CD4-positive, CD25-positive, alpha-beta regulatory T cell (primary cell): Measurements from ENCODE around the gene CNTNAP2. TPM values are rescaled to one million over a fixed set of nuclear protein-coding genes. Genes with fewer than 3 reads are reported as not detected.

ENCODE experiments used
- ATAC-seq, 2 donors: fragments of 150-1000 bp; cut with Tn5 transposase; one replicate each; pipeline ENCODE4 v1.10.0; 2021; ENCODE audit warnings: low read depth in 2 of 2, moderate number of reproducible peaks in 2 of 2, moderate library complexity in 1 of 2
- DNase-seq, 3 donors: peaks; one replicate each; pipeline versions ENCODE4 v3.0.0 to v3.0.0-alpha.2; 2012 to 2022; ENCODE audit warnings: mixed read lengths in 1 of 3
- H3K27ac ChIP-seq: one replicate; pipeline ENCODE4 v1.7.0; 2013; ENCODE audit warnings: mild to moderate bottlenecking, low read length; ENCODE audit not compliant: insufficient read depth, poor library complexity, severe bottlenecking
- H3K27me3 ChIP-seq: one replicate; pipeline ENCODE4 v1.7.0; 2013; ENCODE audit warnings: low read length; ENCODE audit not compliant: control insufficient read depth, insufficient read depth
- H3K36me3 ChIP-seq: one replicate; pipeline ENCODE4 v1.7.0; 2013; ENCODE audit warnings: mild to moderate bottlenecking, low read length, moderate library complexity; ENCODE audit not compliant: control insufficient read depth, insufficient read depth
- H3K4me1 ChIP-seq: 2 replicates; pipeline ENCODE4 v1.7.0; 2013; ENCODE audit warnings: mild to moderate bottlenecking, low read length; ENCODE audit not compliant: insufficient read depth, control insufficient read depth, poor library complexity, severe bottlenecking
- H3K4me3 ChIP-seq: one replicate; pipeline ENCODE4 v1.7.0; 2013; ENCODE audit warnings: low read depth, mild to moderate bottlenecking, low read length, moderate library complexity
- H3K9me3 ChIP-seq, 2 experiments: 1 replicate in 1 of 2; 2 replicates in 1 of 2; pipeline ENCODE4 v1.7.0; 2013; ENCODE audit warnings: low read length in 2 of 2, mild to moderate bottlenecking in 1 of 2, moderate library complexity in 1 of 2; ENCODE audit not compliant: control insufficient read depth in 2 of 2
- H3K27ac Mint-ChIP-seq, 3 donors: one replicate each; pipeline ENCODE4 v1.8.0; 2020 to 2022; ENCODE audit warnings: mild to moderate bottlenecking in 3 of 3, mixed read lengths in 3 of 3, moderate library complexity in 2 of 3
- H3K27me3 Mint-ChIP-seq: one replicate; pipeline ENCODE4 v1.8.0; 2022; ENCODE audit warnings: mild to moderate bottlenecking, mixed read lengths
- H3K36me3 Mint-ChIP-seq: one replicate; pipeline ENCODE4 v1.8.0; 2020; ENCODE audit warnings: mixed read lengths
- H3K4me1 Mint-ChIP-seq, 4 donors: one replicate each; pipeline ENCODE4 v1.8.0; 2020 to 2022; ENCODE audit warnings: mixed read lengths in 4 of 4, mild to moderate bottlenecking in 1 of 4
- H3K4me3 Mint-ChIP-seq, 4 donors: one replicate each; pipeline ENCODE4 v1.8.0; 2020 to 2022; ENCODE audit warnings: mild to moderate bottlenecking in 4 of 4, mixed read lengths in 4 of 4, moderate library complexity in 3 of 4
- H3K9me3 Mint-ChIP-seq, 7 donors: one replicate each; pipeline ENCODE4 v1.8.0; 2020 to 2022; ENCODE audit warnings: mixed read lengths in 7 of 7, mild to moderate bottlenecking in 3 of 7, moderate library complexity in 2 of 7
- polyA plus RNA-seq, 4 donors: library from polyadenylated mRNA; unstranded; fragments of 300-500 nt; fragmentation: Illumina TruSeq; gene quantifications; one replicate each; pipeline ENCODE4 v1.2.3, GENCODE V29; 2021
- total RNA-seq: library from RNA; stranded (reverse); gene quantifications from one replicate; pipeline ENCODE4 v1.2.3, GENCODE V29; 2022

CNTNAP2 gene
- total and polyA plus RNA-seq, 5 donors from 2014 or later: 0.02 to 0.15 TPM; not detected in 3

- Histone ChIP-seq H3K4me1 (no peaks in the 10 kb centered on the region), H3K36me3 (no peaks in the 10 kb centered on the region), H3K9me3 (no peaks in the 10 kb centered on the region), H3K4me3 (no peak overlapping the region), H3K27me3 (no peaks in the 10 kb centered on the region), H3K27ac (no peak overlapping the region)
- DNase-seq: no peak
- H3K4me1 Mint-ChIP-seq: no peaks in the 10 kb centered on the region
- no peak for ATAC-seq
- no peak overlapping the region for H3K27ac Mint-ChIP-seq
- no peaks in the 10 kb centered on the region for H3K27me3 Mint-ChIP-seq
- peaks cover 2 to 19% (median 8%) of the 10 kb centered on the region in 7 donors for H3K9me3 Mint-ChIP-seq
- no peaks in the 10 kb centered on the region for H3K36me3 Mint-ChIP-seq
- no peak overlapping the region for H3K4me3 Mint-ChIP-seq
These were observed 1376.0 kb downstream of the CNTNAP2 start for GRCh38 chr7:147492606-147493005.

GRCh38 chr7:147496209-147496608, 1379.6 kb downstream of the CNTNAP2 start:
- Mint-ChIP-seq H3K27ac (no peak overlapping the region), H3K4me3 (no peak overlapping the region), H3K27me3 (no peaks in the 10 kb centered on the region), H3K36me3 (no peaks in the 10 kb centered on the region), H3K9me3 (peaks cover under 1 to 13% (median 3%) of the 10 kb centered on the region in 7 donors), H3K4me1 (no peaks in the 10 kb centered on the region)
- DNase-seq (no peak), ATAC-seq (no peak)
- H3K9me3 ChIP-seq: no peaks in the 10 kb centered on the region
- H3K36me3 ChIP-seq: no peaks in the 10 kb centered on the region
- no peak overlapping the region for H3K4me3 ChIP-seq
- H3K27me3 ChIP-seq: no peaks in the 10 kb centered on the region
- no peak overlapping the region for H3K27ac ChIP-seq
- no peaks in the 10 kb centered on the region for H3K4me1 ChIP-seq

- H3K36me3 Mint-ChIP-seq: no peaks in the 10 kb centered on the region
- Histone ChIP-seq H3K27ac (no peak overlapping the region), H3K27me3 (no peaks in the 10 kb centered on the region), H3K4me1 (no peaks in the 10 kb centered on the region), H3K9me3 (no peaks in the 10 kb centered on the region), H3K4me3 (no peak overlapping the region), H3K36me3 (no peaks in the 10 kb centered on the region)
- DNase-seq: no peak
- H3K27me3 Mint-ChIP-seq: no peaks in the 10 kb centered on the region
- ATAC-seq: no peak
- peaks cover 0 to 15% (median 3%) of the 10 kb centered on the region in 7 donors for H3K9me3 Mint-ChIP-seq
- no peak overlapping the region for H3K4me3 Mint-ChIP-seq
- no peak overlapping the region for H3K27ac Mint-ChIP-seq
- no peaks in the 10 kb centered on the region for H3K4me1 Mint-ChIP-seq
These were observed 1380.6 kb downstream of the CNTNAP2 start for GRCh38 chr7:147497246-147497645.

- H3K27me3 ChIP-seq: no peaks in the 10 kb centered on the region
- Mint-ChIP-seq H3K27me3 (no peaks in the 10 kb centered on the region), H3K4me3 (no peak overlapping the region), H3K27ac (no peak overlapping the region), H3K4me1 (no peaks in the 10 kb centered on the region), H3K36me3 (no peaks in the 10 kb centered on the region), H3K9me3 (peaks cover 0 to 15% (median 3%) of the 10 kb centered on the region in 7 donors)
- H3K4me3 ChIP-seq: no peak overlapping the region
- no peak for DNase-seq
- no peaks in the 10 kb centered on the region for H3K4me1 ChIP-seq
- no peak overlapping the region for H3K27ac ChIP-seq
- H3K9me3 ChIP-seq: no peaks in the 10 kb centered on the region
- ATAC-seq: no peak
- H3K36me3 ChIP-seq: no peaks in the 10 kb centered on the region
These were observed 1381.5 kb downstream of the CNTNAP2 start for GRCh38 chr7:147498081-147498480.

GRCh38 chr7:147509035-147509501, 1392.5 kb downstream of the CNTNAP2 start:
- peaks cover 0 to 5% of the 10 kb centered on the region in 2 experiments for H3K9me3 ChIP-seq
- ATAC-seq: no peak
- no peaks in the 10 kb centered on the region for H3K27me3 ChIP-seq
- H3K27me3 Mint-ChIP-seq: no peaks in the 10 kb centered on the region
- DNase-seq: no peak
- H3K36me3 Mint-ChIP-seq: no peaks in the 10 kb centered on the region
- H3K36me3 ChIP-seq: no peaks in the 10 kb centered on the region
- H3K4me3 ChIP-seq: no peak overlapping the region
- no peaks in the 10 kb centered on the region for H3K4me1 ChIP-seq
- no peaks in the 10 kb centered on the region for H3K4me1 Mint-ChIP-seq
- peak overlapping the region in 1 of 3 donors; percentile 21 for H3K27ac Mint-ChIP-seq
- no peak overlapping the region for H3K27ac ChIP-seq
- no peak overlapping the region for H3K4me3 Mint-ChIP-seq
- peaks cover 3 to 15% (median 9%) of the 10 kb centered on the region in 7 donors for H3K9me3 Mint-ChIP-seq

GRCh38 chr7:147509541-147510200, 1393.1 kb downstream of the CNTNAP2 start:
- peaks cover 3 to 15% (median 9%) of the 10 kb centered on the region in 7 donors for H3K9me3 Mint-ChIP-seq
- H3K4me1 Mint-ChIP-seq: no peaks in the 10 kb centered on the region
- Histone ChIP-seq H3K9me3 (peaks cover 0 to 5% of the 10 kb centered on the region in 2 experiments), H3K27me3 (no peaks in the 10 kb centered on the region), H3K36me3 (no peaks in the 10 kb centered on the region), H3K4me1 (no peaks in the 10 kb centered on the region), H3K4me3 (no peak overlapping the region), H3K27ac (no peak overlapping the region)
- no peak overlapping the region for H3K27ac Mint-ChIP-seq
- DNase-seq: no peak
- no peaks in the 10 kb centered on the region for H3K27me3 Mint-ChIP-seq
- no peaks in the 10 kb centered on the region for H3K36me3 Mint-ChIP-seq
- ATAC-seq: no peak
- H3K4me3 Mint-ChIP-seq: no peak overlapping the region

- H3K4me3 Mint-ChIP-seq: no peak overlapping the region
- H3K9me3 ChIP-seq: peaks cover 0 to 5% of the 10 kb centered on the region in 2 experiments
- H3K27ac Mint-ChIP-seq: no peak overlapping the region
- no peaks in the 10 kb centered on the region for H3K27me3 Mint-ChIP-seq
- no peaks in the 10 kb centered on the region for H3K4me1 Mint-ChIP-seq
- H3K4me3 ChIP-seq: no peak overlapping the region
- H3K27ac ChIP-seq: no peak overlapping the region
- H3K4me1 ChIP-seq: no peaks in the 10 kb centered on the region
- no peaks in the 10 kb centered on the region for H3K27me3 ChIP-seq
- no peak for ATAC-seq
- no peak for DNase-seq
- H3K36me3 ChIP-seq: no peaks in the 10 kb centered on the region
- H3K36me3 Mint-ChIP-seq: no peaks in the 10 kb centered on the region
- H3K9me3 Mint-ChIP-seq: peaks cover 3 to 15% (median 9%) of the 10 kb centered on the region in 7 donors
These were observed 1393.6 kb downstream of the CNTNAP2 start for GRCh38 chr7:147510201-147510542.

GRCh38 chr7:147510923-147511322, 1394.3 kb downstream of the CNTNAP2 start:
- Mint-ChIP-seq H3K36me3 (no peaks in the 10 kb centered on the region), H3K4me1 (no peaks in the 10 kb centered on the region), H3K27ac (no peak overlapping the region), H3K4me3 (no peak overlapping the region), H3K9me3 (peaks cover 3 to 15% (median 9%) of the 10 kb centered on the region in 7 donors), H3K27me3 (no peaks in the 10 kb centered on the region)
- Histone ChIP-seq H3K27ac (no peak overlapping the region), H3K36me3 (no peaks in the 10 kb centered on the region), H3K27me3 (no peaks in the 10 kb centered on the region), H3K4me3 (no peak overlapping the region), H3K9me3 (peaks cover 0 to 5% of the 10 kb centered on the region in 2 experiments), H3K4me1 (no peaks in the 10 kb centered on the region)
- DNase-seq (no peak), ATAC-seq (no peak)
